Neural cell (in vitro differentiated cells): ENCODE results near the gene IFIT2.

Experiments used
- EP300 ChIP-seq: fragments of 450-650 bp; conservative IDR thresholded peaks from 2 replicates; pipeline ENCODE4 v1.6.1; 2014; ENCODE audit warnings: antibody characterized with exemption, mild to moderate bottlenecking, moderate library complexity; ENCODE audit not compliant: poor library complexity, severe bottlenecking
- MXI1 ChIP-seq: fragments of 450-650 bp; conservative IDR thresholded peaks from 2 replicates; pipeline ENCODE4 v1.6.1; 2014; ENCODE audit warnings: antibody characterized with exemption, mild to moderate bottlenecking; ENCODE audit not compliant: poor library complexity, severe bottlenecking
- POLR2AphosphoS5 ChIP-seq: IDR thresholded peaks from 2 replicates; pipeline ENCODE4 v1.6.1; 2012
- RAD21 ChIP-seq: fragments of 450-650 bp; conservative IDR thresholded peaks from 2 replicates; pipeline ENCODE4 v1.6.1; 2014; ENCODE audit warnings: antibody characterized with exemption, mild to moderate bottlenecking, moderate library complexity
- TF ChIP-seq, protein P1 (sequence below): fragments of 450-650 bp; IDR thresholded peaks from 2 replicates; pipeline ENCODE4 v1.5.1; 2014; ENCODE audit warnings: antibody characterized with exemption, mild to moderate bottlenecking, moderate library complexity; ENCODE audit not compliant: poor library complexity, severe bottlenecking

DNA sequence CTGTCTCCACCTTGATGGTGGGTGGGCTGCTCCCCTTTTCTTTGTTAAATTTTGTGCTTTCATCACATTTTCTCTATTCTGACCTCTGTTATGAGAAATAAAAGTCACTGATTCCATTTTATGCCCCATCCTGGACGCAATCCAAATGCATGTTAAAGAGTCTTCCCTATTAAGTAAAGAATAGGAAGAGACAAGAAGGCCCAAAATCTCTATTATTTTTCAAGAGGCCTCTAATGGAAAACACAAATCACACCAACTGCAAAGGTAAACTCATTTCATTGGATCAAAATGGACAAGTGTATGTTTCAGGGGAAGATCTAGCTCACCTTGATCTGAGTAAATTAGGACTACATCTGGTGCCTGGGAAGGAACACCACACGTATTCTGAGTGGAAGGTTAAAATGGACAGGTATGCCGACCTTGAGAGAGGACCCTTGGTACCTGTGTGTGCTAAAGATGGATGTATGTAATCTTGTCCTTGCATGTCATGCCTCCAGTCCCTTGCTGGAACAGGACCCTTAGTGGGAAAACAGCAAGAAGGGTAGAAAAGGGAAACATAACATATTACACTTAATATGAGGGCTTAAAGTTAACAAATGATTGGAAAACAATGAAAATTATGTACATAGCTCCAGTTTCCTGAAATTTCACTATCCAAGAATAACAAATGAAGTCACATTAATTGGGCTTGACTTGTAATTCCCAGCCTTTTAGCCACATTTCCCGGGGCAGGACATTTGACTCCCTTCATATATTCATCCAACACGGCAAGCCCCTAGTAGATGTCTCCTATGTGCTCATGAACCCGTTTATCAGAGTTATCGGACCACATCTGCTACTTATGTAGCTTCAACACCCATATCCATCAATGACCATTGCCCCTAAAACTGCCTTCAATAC is 7.6 kb downstream of the IFIT2 start:
- TF ChIP-seq MXI1: no peak
- TF ChIP-seq, protein P1, sequence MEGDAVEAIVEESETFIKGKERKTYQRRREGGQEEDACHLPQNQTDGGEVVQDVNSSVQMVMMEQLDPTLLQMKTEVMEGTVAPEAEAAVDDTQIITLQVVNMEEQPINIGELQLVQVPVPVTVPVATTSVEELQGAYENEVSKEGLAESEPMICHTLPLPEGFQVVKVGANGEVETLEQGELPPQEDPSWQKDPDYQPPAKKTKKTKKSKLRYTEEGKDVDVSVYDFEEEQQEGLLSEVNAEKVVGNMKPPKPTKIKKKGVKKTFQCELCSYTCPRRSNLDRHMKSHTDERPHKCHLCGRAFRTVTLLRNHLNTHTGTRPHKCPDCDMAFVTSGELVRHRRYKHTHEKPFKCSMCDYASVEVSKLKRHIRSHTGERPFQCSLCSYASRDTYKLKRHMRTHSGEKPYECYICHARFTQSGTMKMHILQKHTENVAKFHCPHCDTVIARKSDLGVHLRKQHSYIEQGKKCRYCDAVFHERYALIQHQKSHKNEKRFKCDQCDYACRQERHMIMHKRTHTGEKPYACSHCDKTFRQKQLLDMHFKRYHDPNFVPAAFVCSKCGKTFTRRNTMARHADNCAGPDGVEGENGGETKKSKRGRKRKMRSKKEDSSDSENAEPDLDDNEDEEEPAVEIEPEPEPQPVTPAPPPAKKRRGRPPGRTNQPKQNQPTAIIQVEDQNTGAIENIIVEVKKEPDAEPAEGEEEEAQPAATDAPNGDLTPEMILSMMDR: no peak
- no peak for TF ChIP-seq POLR2AphosphoS5
- TF ChIP-seq EP300: no peak
- TF ChIP-seq RAD21: no peak
